Trophoblast cell (in vitro differentiated cells and primary cell): ENCODE measurements around the gene ATOSA. TPM values are rescaled to one million over a fixed set of nuclear protein-coding genes. Genes with fewer than 3 reads are reported as not detected.

Experiments
- DNase-seq, 2 donors: peaks; one replicate each; pipeline ENCODE4 v3.0.0-alpha.2; 2016
- H2AFZ ChIP-seq: 2 replicates; pipeline ENCODE4 v1.6.1; 2013; ENCODE audit warnings: low read length, moderate library complexity, mild to moderate bottlenecking; ENCODE audit not compliant: insufficient read depth, poor library complexity
- H2AK5ac ChIP-seq: 2 replicates; pipeline ENCODE4 v1.6.1; 2013; ENCODE audit warnings: mild to moderate bottlenecking, low read length
- H2BK120ac ChIP-seq: 2 replicates; pipeline ENCODE4 v1.6.1; 2013; ENCODE audit warnings: low read length, mild to moderate bottlenecking, moderate library complexity; ENCODE audit not compliant: insufficient read depth, poor library complexity
- H2BK12ac ChIP-seq: 2 replicates; pipeline ENCODE4 v1.6.1; 2013; ENCODE audit warnings: mild to moderate bottlenecking, low read length, moderate library complexity
- H2BK5ac ChIP-seq: 2 replicates; pipeline ENCODE4 v1.6.1; 2013; ENCODE audit warnings: low read length, low read depth, moderate library complexity, mild to moderate bottlenecking; ENCODE audit not compliant: poor library complexity
- H3K14ac ChIP-seq: 2 replicates; pipeline ENCODE4 v1.6.1; 2013; ENCODE audit warnings: mild to moderate bottlenecking, low read length
- H3K18ac ChIP-seq: 2 replicates; pipeline ENCODE4 v1.6.1; 2013; ENCODE audit warnings: mild to moderate bottlenecking, low read length
- H3K23ac ChIP-seq: 2 replicates; pipeline ENCODE4 v1.6.1; 2013; ENCODE audit warnings: low read length
- H3K27ac ChIP-seq: 2 replicates; pipeline ENCODE4 v1.5.1; 2013; ENCODE audit warnings: low read depth, mild to moderate bottlenecking, inconsistent platforms, low read length, moderate library complexity
- H3K27me3 ChIP-seq: 2 replicates; pipeline ENCODE4 v1.6.1; 2013; ENCODE audit warnings: inconsistent platforms, mild to moderate bottlenecking, low read length, moderate library complexity; ENCODE audit not compliant: insufficient read depth
- H3K36me3 ChIP-seq, 2 experiments: 1 replicate in 1 of 2; 2 replicates in 1 of 2; pipeline ENCODE4 v1.6.1; 2013; ENCODE audit warnings: low read length in 2 of 2, mild to moderate bottlenecking in 2 of 2, moderate library complexity in 1 of 2; ENCODE audit not compliant: insufficient read depth in 2 of 2, control insufficient read depth in 1 of 2
- H3K4ac ChIP-seq: 2 replicates; pipeline ENCODE4 v1.6.1; 2013; ENCODE audit warnings: low read depth, mild to moderate bottlenecking, low read length, moderate library complexity
- H3K4me1 ChIP-seq, 2 experiments: 1 replicate in 1 of 2; 2 replicates in 1 of 2; pipeline ENCODE4 v1.6.1; 2013; ENCODE audit warnings: low read length in 2 of 2, mild to moderate bottlenecking in 2 of 2, moderate library complexity in 1 of 2; ENCODE audit not compliant: insufficient read depth in 2 of 2, control insufficient read depth in 1 of 2
- H3K4me2 ChIP-seq: 2 replicates; pipeline ENCODE4 v1.6.1; 2013; ENCODE audit warnings: inconsistent platforms, mild to moderate bottlenecking, low read length, moderate library complexity
- H3K4me3 ChIP-seq: 2 replicates; pipeline ENCODE4 v1.5.1; 2013; ENCODE audit warnings: mild to moderate bottlenecking, low read depth, low read length, inconsistent platforms
- H3K79me1 ChIP-seq: one replicate; pipeline ENCODE4 v1.6.1; 2013; ENCODE audit warnings: low read length
- H3K79me2 ChIP-seq: 2 replicates; pipeline ENCODE4 v1.6.1; 2013; ENCODE audit warnings: low read length, mild to moderate bottlenecking; ENCODE audit not compliant: control insufficient read depth, insufficient read depth, poor library complexity
- H3K9ac ChIP-seq: 2 replicates; pipeline ENCODE4 v1.6.1; 2013; ENCODE audit warnings: mild to moderate bottlenecking, low read length
- H3K9me3 ChIP-seq: 2 replicates; pipeline ENCODE4 v1.6.1; 2013; ENCODE audit warnings: low read depth, mild to moderate bottlenecking, control low read depth, inconsistent platforms, low read length; ENCODE audit not compliant: insufficient read depth
- H4K12ac ChIP-seq: 2 replicates; pipeline ENCODE4 v1.6.1; 2013; ENCODE audit warnings: low read depth, mild to moderate bottlenecking, low read length, moderate library complexity
- H4K8ac ChIP-seq: 2 replicates; pipeline ENCODE4 v1.6.1; 2013; ENCODE audit warnings: low read depth, mild to moderate bottlenecking, low read length, moderate library complexity
- H4K91ac ChIP-seq: one replicate; pipeline ENCODE4 v1.6.1; 2013; ENCODE audit warnings: low read depth, mild to moderate bottlenecking, low read length, moderate library complexity
- WGBS: extraction: QIAGEN DNeasy Blood & Tissue Kit; methylation state at CpG from one replicate; pipeline ENCODE4 v1.1.7; 2013; ENCODE audit warnings: missing lambda C conversion rate; ENCODE audit not compliant: insufficient read length, insufficient coverage; ENCODE audit errors: extremely low coverage; 5-methylcytosine and 5-hydroxymethylcytosine counted together
- polyA plus RNA-seq: library from polyadenylated mRNA; stranded (reverse); fragments of 200-250 nt; gene quantifications from 2 replicates; pipeline ENCODE4 v1.2.3, GENCODE V29; 2013

The ATOSA gene, protein sequence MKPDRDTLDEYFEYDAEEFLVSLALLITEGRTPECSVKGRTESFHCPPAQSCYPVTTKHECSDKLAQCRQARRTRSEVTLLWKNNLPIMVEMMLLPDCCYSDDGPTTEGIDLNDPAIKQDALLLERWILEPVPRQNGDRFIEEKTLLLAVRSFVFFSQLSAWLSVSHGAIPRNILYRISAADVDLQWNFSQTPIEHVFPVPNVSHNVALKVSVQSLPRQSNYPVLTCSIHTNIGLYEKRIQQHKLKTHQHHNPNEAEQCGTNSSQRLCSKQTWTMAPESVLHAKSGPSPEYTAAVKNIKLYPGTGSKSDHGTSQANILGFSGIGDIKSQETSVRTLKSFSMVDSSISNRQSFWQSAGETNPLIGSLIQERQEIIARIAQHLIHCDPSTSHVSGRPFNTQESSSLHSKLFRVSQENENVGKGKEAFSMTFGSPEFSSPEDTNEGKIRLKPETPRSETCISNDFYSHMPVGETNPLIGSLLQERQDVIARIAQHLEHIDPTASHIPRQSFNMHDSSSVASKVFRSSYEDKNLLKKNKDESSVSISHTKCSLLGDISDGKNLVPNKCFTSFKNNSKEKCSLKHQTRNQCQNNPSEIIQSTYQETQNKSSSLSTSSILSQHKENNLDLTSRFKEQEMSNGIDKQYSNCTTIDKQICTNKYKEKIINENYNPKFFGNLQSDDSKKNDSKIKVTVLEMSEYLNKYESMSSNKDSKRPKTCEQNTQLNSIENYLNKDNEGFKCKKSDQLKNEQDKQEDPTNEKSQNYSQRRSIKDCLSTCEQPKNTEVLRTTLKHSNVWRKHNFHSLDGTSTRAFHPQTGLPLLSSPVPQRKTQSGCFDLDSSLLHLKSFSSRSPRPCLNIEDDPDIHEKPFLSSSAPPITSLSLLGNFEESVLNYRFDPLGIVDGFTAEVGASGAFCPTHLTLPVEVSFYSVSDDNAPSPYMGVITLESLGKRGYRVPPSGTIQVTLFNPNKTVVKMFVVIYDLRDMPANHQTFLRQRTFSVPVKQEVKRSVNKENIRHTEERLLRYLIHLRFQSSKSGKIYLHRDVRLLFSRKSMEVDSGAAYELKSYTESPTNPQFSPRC
- 49.0 and 49.5 TPM in 2 replicates for polyA plus RNA-seq

- H2BK5ac ChIP-seq, result peak within 1 kb of the TSS; percentile 66
- H3K18ac ChIP-seq, result peak within 1 kb of the TSS; percentile 60
- H3K14ac ChIP-seq, result peak within 1 kb of the TSS; percentile 54
- DNase-seq, result peak; percentile 88 to 94
- no peak within 1 kb of the TSS for H2AK5ac ChIP-seq
- peak within 1 kb of the TSS; percentile 79 for H3K4me3 ChIP-seq
- no peaks in the 10 kb centered on the region for H3K9me3 ChIP-seq
- no peaks in the 10 kb centered on the region for H3K27me3 ChIP-seq
- peak within 1 kb of the TSS; percentile 70 for H3K9ac ChIP-seq
- H3K4me2 ChIP-seq, result peak within 1 kb of the TSS; percentile 61
- peak within 1 kb of the TSS; percentile 45 for H4K91ac ChIP-seq
- WGBS, result no CpG with 5 or more reads among the region's 55 CpGs
- no peak within 1 kb of the TSS for H2BK12ac ChIP-seq
- H2BK120ac ChIP-seq, result peak within 1 kb of the TSS; percentile 34
- no peaks in the 10 kb centered on the region for H3K36me3 ChIP-seq
- H3K27ac ChIP-seq, result peak within 1 kb of the TSS; percentile 61
- no peaks in the 10 kb centered on the region for H3K4me1 ChIP-seq
- H3K4ac ChIP-seq, result peak within 1 kb of the TSS; percentile 47
- H3K79me1 ChIP-seq, result peaks cover 12% of the 10 kb centered on the region
- peak within 1 kb of the TSS; percentile 14 for H4K12ac ChIP-seq
- H2AFZ ChIP-seq, result peak within 1 kb of the TSS; percentile 94
- peak within 1 kb of the TSS; percentile 66 for H4K8ac ChIP-seq
- peaks cover 4% of the 10 kb centered on the region for H3K79me2 ChIP-seq
- no peak within 1 kb of the TSS for H3K23ac ChIP-seq
Measured at GRCh38 chr15:52679232-52680040, at the start of gene ATOSA. Gene ATOSA (minus strand): TSS chr15:52679388. CDS start chr15:52678021, 1,367 bp downstream.

DNA sequence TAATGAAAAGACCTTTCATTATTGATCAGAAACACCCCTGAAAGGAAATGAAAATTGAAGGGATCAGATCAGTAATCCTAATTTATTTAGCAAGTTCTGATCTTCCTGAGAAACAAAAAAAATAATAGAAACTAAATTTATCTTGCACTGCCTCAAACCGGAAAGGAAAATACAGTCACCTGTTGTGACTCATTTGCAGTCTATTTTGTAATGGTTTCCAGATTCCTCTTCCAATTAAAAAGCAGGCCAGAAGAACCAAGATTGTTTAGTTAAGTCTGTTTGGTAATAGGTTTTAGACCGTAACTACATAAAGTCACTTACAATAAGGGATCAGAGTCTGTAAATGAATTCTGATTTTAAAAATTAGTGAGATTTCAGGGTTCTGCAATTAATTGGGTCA lies 49.7 kb upstream of the ATOSA start:
- H3K23ac ChIP-seq, result no peak overlapping the region
- H3K14ac ChIP-seq, result no peak overlapping the region
- no peaks in the 10 kb centered on the region for H3K79me2 ChIP-seq
- H2AFZ ChIP-seq, result no peak overlapping the region
- peaks cover 3% of the 10 kb centered on the region for H3K9me3 ChIP-seq
- H3K4me2 ChIP-seq, result no peak overlapping the region
- no peaks in the 10 kb centered on the region for H3K79me1 ChIP-seq
- peak in 1 of 2 donors; percentile 34 for DNase-seq
- no peak overlapping the region for H3K18ac ChIP-seq
- no peak overlapping the region for H2BK120ac ChIP-seq
- no peak overlapping the region for H3K27ac ChIP-seq
- H4K91ac ChIP-seq, result no peak overlapping the region
- H3K4ac ChIP-seq, result no peak overlapping the region
- no peaks in the 10 kb centered on the region for H3K36me3 ChIP-seq
- no peak overlapping the region for H2BK12ac ChIP-seq
- no peaks in the 10 kb centered on the region for H3K4me1 ChIP-seq
- WGBS, result no CpG with 5 or more reads among the region's 2 CpGs
- H4K8ac ChIP-seq, result no peak overlapping the region
- no peak overlapping the region for H4K12ac ChIP-seq
- no peaks in the 10 kb centered on the region for H3K27me3 ChIP-seq
- no peak overlapping the region for H3K9ac ChIP-seq
- no peak overlapping the region for H2BK5ac ChIP-seq
- no peak overlapping the region for H2AK5ac ChIP-seq
- H3K4me3 ChIP-seq, result no peak overlapping the region

GRCh38 chr15:52727815-52728214 lies 48.6 kb upstream of the ATOSA start:
- no CpG with 5 or more reads among the region's 3 CpGs for WGBS
- Histone ChIP-seq H3K9me3 (peaks cover 3% of the 10 kb centered on the region), H2BK5ac (no peak overlapping the region), H3K4me1 (no peaks in the 10 kb centered on the region), H3K14ac (no peak overlapping the region), H3K79me2 (no peaks in the 10 kb centered on the region), H3K4me2 (no peak overlapping the region), H2AFZ (no peak overlapping the region), H3K36me3 (no peaks in the 10 kb centered on the region), H3K4ac (no peak overlapping the region), H3K9ac (no peak overlapping the region), H4K91ac (no peak overlapping the region), H2AK5ac (no peak overlapping the region), H3K27me3 (no peaks in the 10 kb centered on the region), H3K4me3 (no peak overlapping the region), H3K27ac (no peak overlapping the region), H4K8ac (no peak overlapping the region), H3K18ac (no peak overlapping the region), H3K79me1 (no peaks in the 10 kb centered on the region), H3K23ac (no peak overlapping the region), H2BK12ac (no peak overlapping the region), H4K12ac (no peak overlapping the region), H2BK120ac (no peak overlapping the region)
- DNase-seq, result peak; percentile 94 to 98

DNA sequence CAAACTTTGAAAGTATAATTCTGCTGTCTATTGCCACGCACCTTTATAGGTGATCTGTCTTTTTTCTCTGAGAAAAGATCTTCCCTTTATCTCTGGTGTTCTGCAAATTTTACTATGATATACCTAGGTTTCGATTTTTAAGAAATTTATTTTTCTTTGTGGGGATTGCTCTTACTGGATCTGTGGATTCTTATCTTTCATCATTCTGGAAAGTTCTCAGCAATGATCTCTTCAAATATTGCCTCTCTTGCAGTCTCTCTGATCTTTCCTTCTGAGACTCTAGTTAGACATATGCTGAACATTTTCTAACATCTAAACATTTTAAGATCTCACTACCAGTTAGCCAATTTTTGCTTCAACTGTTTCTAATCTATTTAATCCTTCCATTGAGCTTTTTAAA lies 47.0 kb upstream of the ATOSA start:
- Histone ChIP-seq H3K27me3 (no peaks in the 10 kb centered on the region), H3K18ac (no peak overlapping the region), H3K79me2 (no peaks in the 10 kb centered on the region), H3K4me1 (no peaks in the 10 kb centered on the region), H3K14ac (no peak overlapping the region), H2BK120ac (no peak overlapping the region), H3K9me3 (peaks cover 3% of the 10 kb centered on the region), H3K27ac (no peak overlapping the region), H2BK12ac (no peak overlapping the region), H4K8ac (no peak overlapping the region), H4K12ac (no peak overlapping the region), H3K4me3 (no peak overlapping the region), H3K4ac (no peak overlapping the region), H2AK5ac (no peak overlapping the region), H3K4me2 (no peak overlapping the region), H3K23ac (no peak overlapping the region), H4K91ac (no peak overlapping the region), H2AFZ (no peak overlapping the region), H2BK5ac (no peak overlapping the region), H3K36me3 (no peaks in the 10 kb centered on the region), H3K79me1 (no peaks in the 10 kb centered on the region), H3K9ac (no peak overlapping the region)
- WGBS, result no CpG with 5 or more reads among the region's 2 CpGs
- no peak for DNase-seq
